Hair follicle dermal papilla cell (primary cell): ENCODE data around the gene GAS6. TPM values are rescaled to one million over a fixed set of nuclear protein-coding genes. Genes with fewer than 3 reads are reported as not detected.

ENCODE experiments used
- total RNA-seq: library from RNA; depleted of rRNA; stranded (reverse); fragments of >200 nt; gene quantifications from 2 replicates; pipeline ENCODE4 v1.2.3, GENCODE V29; 2012

The GAS6 gene
- 314 and 418 TPM in 2 replicates for total RNA-seq

DNA sequence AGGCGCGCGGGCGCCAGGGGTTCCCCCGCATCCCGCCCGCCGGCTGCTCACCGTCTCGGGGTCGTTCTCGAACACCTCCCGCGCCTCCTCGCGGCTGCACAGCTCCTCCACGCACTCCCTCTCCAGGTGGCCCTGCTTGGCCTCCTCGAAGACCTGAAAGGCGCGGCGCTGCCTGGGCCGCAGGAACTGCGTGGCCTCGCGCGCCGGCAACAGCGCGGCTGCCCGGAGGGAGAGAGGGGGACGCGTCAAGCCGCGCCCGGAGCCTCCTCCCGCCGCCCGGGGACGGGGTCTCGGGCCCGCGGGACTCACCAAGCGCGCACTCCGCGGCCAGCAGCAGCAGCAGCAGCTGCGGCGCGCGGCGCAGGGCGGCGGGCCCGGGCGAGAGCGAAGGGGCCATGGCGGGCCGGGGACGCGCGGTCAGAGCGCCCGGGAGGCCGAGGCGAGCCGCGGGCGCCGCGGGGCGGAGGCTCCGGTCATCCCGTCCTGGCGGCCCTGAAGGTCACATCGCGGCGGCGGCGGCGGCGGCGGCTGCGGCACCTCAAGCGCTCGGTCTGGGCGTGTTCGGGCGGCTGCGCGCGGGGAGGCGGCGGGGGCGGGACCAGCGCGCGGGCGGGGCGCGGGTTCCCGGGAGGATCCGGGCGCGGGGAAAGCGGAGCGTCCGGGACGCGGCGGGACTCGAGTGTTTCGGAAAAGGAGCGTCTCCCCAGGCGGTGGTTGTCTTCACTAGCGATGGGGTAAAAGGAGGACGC, at the start of gene GAS6:
TSS of gene GAS6 (minus strand) at position 553 of the 749 bp plus-strand sequence. CDS start at position 397, 156 bp downstream.

Other genes starting within 250 kb of the GAS6 start
- gene ATP4B, start 205.9 kb downstream of the GAS6 start, total RNA-seq, result not detected in 2 replicates
- gene GRK1, start 196.9 kb downstream of the GAS6 start, total RNA-seq, result not detected in 2 replicates
- gene TMEM255B, start 104.8 kb downstream of the GAS6 start, total RNA-seq, result 0.49 and 0.73 TPM in 2 replicates
- gene C13orf46, start 110.0 kb upstream of the GAS6 start, total RNA-seq, result 1.1 and 1.3 TPM in 2 replicates